ENCODE measurements around the gene BAMBI. TPM values are rescaled to one million over a fixed set of nuclear protein-coding genes. Genes with fewer than 3 reads are reported as not detected.

BAMBI gene
- total RNA-seq, 1 donor from 2014 or later, result 16.3 TPM

GRCh38 chr10:28678687-28679457, 1.6 kb downstream of the BAMBI start:
- H3K4me3 ChIP-seq, result peak overlapping the region; percentile 98 to 99
- TF ChIP-seq CTCF (IDR thresholded peaks at IDR 0.05), result no peak
- H3K9me3 ChIP-seq, result no peaks in the 10 kb centered on the region
- H3K27ac ChIP-seq, result peak overlapping the region; percentile 85
- peaks cover 7 to 10% of the 10 kb centered on the region in 2 donors for H3K36me3 ChIP-seq
- peaks cover 6 to 11% of the 10 kb centered on the region in 2 donors for H3K4me1 ChIP-seq
- H3K27me3 ChIP-seq, result no peaks in the 10 kb centered on the region
- no peak for DNase-seq (ENCODE audit: low spot score in 2 of 2)
- intact Hi-C loops (cut with DNase I), result loop anchor here (5.0 kb wide), 2 partner anchors 128 to 233 kb away; no protein-coding TSS in a partner anchor

GRCh38 chr10:28679581-28680357, 2.4 kb downstream of the BAMBI start:
- no peaks in the 10 kb centered on the region for H3K9me3 ChIP-seq
- peaks cover 6 to 11% of the 10 kb centered on the region in 2 donors for H3K4me1 ChIP-seq
- no peak for DNase-seq (ENCODE audit: low spot score in 2 of 2)
- TF ChIP-seq CTCF (IDR thresholded peaks at IDR 0.05), result peak in 2 of 3 experiments; percentile 30 to 33
- H3K4me3 ChIP-seq, result peak overlapping the region; percentile 98 to 99
- no peaks in the 10 kb centered on the region for H3K27me3 ChIP-seq
- H3K27ac ChIP-seq, result peak overlapping the region; percentile 85
- H3K36me3 ChIP-seq, result peaks cover 10% of the 10 kb centered on the region in 2 donors
- intact Hi-C loops (cut with DNase I), result loop anchor here (5.0 kb wide), 2 partner anchors 128 to 233 kb away; no protein-coding TSS in a partner anchor

GRCh38 chr10:28680358-28680752, 3.0 kb downstream of the BAMBI start:
- DNase-seq (ENCODE audit: low spot score in 2 of 2), result no peak
- Histone ChIP-seq H3K4me3 (peak overlapping the region; percentile 98 to 99), H3K27ac (peak overlapping the region; percentile 24 to 85), H3K27me3 (no peaks in the 10 kb centered on the region), H3K4me1 (peaks cover 6 to 11% of the 10 kb centered on the region in 2 donors), H3K9me3 (no peaks in the 10 kb centered on the region), H3K36me3 (peaks cover 10% of the 10 kb centered on the region in 2 donors)
- intact Hi-C loops (cut with DNase I), result no loop called here
- peak in 1 of 3 experiments; percentile 10 for TF ChIP-seq CTCF (IDR thresholded peaks at IDR 0.05)

GRCh38 chr10:28681291-28681763, 4.0 kb downstream of the BAMBI start:
- TF ChIP-seq CTCF (IDR thresholded peaks at IDR 0.05), result no peak
- H3K27me3 ChIP-seq, result no peaks in the 10 kb centered on the region
- intact Hi-C loops (cut with DNase I), result no loop called here
- H3K9me3 ChIP-seq, result no peaks in the 10 kb centered on the region
- H3K27ac ChIP-seq, result no peak overlapping the region
- H3K4me1 ChIP-seq, result peaks cover 6 to 11% of the 10 kb centered on the region in 2 donors
- peaks cover 10% of the 10 kb centered on the region in 2 donors for H3K36me3 ChIP-seq
- H3K4me3 ChIP-seq, result peak overlapping the region; percentile 98 to 99
- peak in 1 of 2 donors; percentile 76 for DNase-seq (ENCODE audit: low spot score in 2 of 2)

- no peak for TF ChIP-seq CTCF (IDR thresholded peaks at IDR 0.05)
- Histone ChIP-seq H3K27ac (no peak overlapping the region), H3K36me3 (peaks cover 10% of the 10 kb centered on the region in 2 donors), H3K9me3 (no peaks in the 10 kb centered on the region), H3K4me1 (peaks cover 3 to 13% of the 10 kb centered on the region in 2 donors), H3K27me3 (no peaks in the 10 kb centered on the region), H3K4me3 (peak overlapping the region in 1 of 2 donors; percentile 7)
- intact Hi-C loops (cut with DNase I), result no loop called here
- peak in 1 of 2 donors; percentile 56 for DNase-seq (ENCODE audit: low spot score in 2 of 2)
These were observed 4.8 kb downstream of the BAMBI start for GRCh38 chr10:28681928-28682750.
